Parietal lobe (tissue), 1 donor: Measurements from ENCODE around the gene GABRA6. TPM values are rescaled to one million over a fixed set of nuclear protein-coding genes. Genes with fewer than 3 reads are reported as not detected.

ENCODE experiments used
- total RNA-seq: library from RNA; depleted of rRNA; stranded (reverse); fragments of >200 nt; gene quantifications from one replicate; pipeline ENCODE4 v1.2.3, GENCODE V29; 2014

GABRA6 gene
- total RNA-seq = not detected

GRCh38 chr5:161685461-161685860 lies at the start of gene GABRA6:
TSS of gene GABRA6 (plus strand) at chr5:161685721. CDS start at chr5:161685990, 269 bp downstream.

Other genes with a start within 250 kb of the GABRA6 start
- 77.0 TPM for gene GABRB2, start 139.0 kb upstream of the GABRA6 start, total RNA-seq
- gene GABRA1, start 162.4 kb downstream of the GABRA6 start, total RNA-seq = 17.2 TPM